Measurements from ENCODE around the gene TAS2R40. TPM values are rescaled to one million over a fixed set of nuclear protein-coding genes. Genes with fewer than 3 reads are reported as not detected.

The TAS2R40 gene
- total RNA-seq, 1 donor, result not detected

GRCh38 chr7:143247372-143247771 is 25.5 kb downstream of the TAS2R40 start:
- Histone ChIP-seq H4K20me1 (ENCODE audit: insufficient read depth, low read length) (no peaks in the 10 kb centered on the region), H3K4me1 (ENCODE audit: insufficient read depth, low read length) (peaks cover 5% of the 10 kb centered on the region), H3K36me3 (ENCODE audit: insufficient read depth, low read length) (no peaks in the 10 kb centered on the region), H3K79me2 (ENCODE audit: insufficient read depth, low read length) (no peaks in the 10 kb centered on the region), H3K27ac (ENCODE audit: low read depth, low read length) (no peak overlapping the region), H3K9me3 (ENCODE audit: low read depth, low read length) (no peaks in the 10 kb centered on the region), H3K4me3 (ENCODE audit: insufficient read depth, low read length) (no peak overlapping the region), H3K27me3 (ENCODE audit: insufficient read depth, low read length) (peaks cover 5% of the 10 kb centered on the region), H3K4me2 (ENCODE audit: insufficient read depth, low read length) (no peak overlapping the region), H2AFZ (ENCODE audit: low read length) (no peak overlapping the region)
- no peak for DNase-seq (ENCODE audit: insufficient read length, low spot score, missing footprints)
- no peak for TF ChIP-seq CTCF (IDR thresholded peaks at IDR 0.05; ENCODE audit: extremely low read depth, low read depth, low read length)

GRCh38 chr7:143248761-143249354 is 27.0 kb downstream of the TAS2R40 start:
- H3K4me3 ChIP-seq (ENCODE audit: insufficient read depth, low read length), result no peak overlapping the region
- H3K27ac ChIP-seq (ENCODE audit: low read depth, low read length), result no peak overlapping the region
- no peak for DNase-seq (ENCODE audit: insufficient read length, low spot score, missing footprints)
- no peak for TF ChIP-seq CTCF (IDR thresholded peaks at IDR 0.05; ENCODE audit: extremely low read depth, low read depth, low read length)
- no peak overlapping the region for H2AFZ ChIP-seq (ENCODE audit: low read length)
- no peaks in the 10 kb centered on the region for H3K79me2 ChIP-seq (ENCODE audit: insufficient read depth, low read length)
- no peaks in the 10 kb centered on the region for H3K9me3 ChIP-seq (ENCODE audit: low read depth, low read length)
- peaks cover 5% of the 10 kb centered on the region for H3K27me3 ChIP-seq (ENCODE audit: insufficient read depth, low read length)
- H3K4me2 ChIP-seq (ENCODE audit: insufficient read depth, low read length), result no peak overlapping the region
- no peaks in the 10 kb centered on the region for H3K36me3 ChIP-seq (ENCODE audit: insufficient read depth, low read length)
- peaks cover 5% of the 10 kb centered on the region for H3K4me1 ChIP-seq (ENCODE audit: insufficient read depth, low read length)
- no peaks in the 10 kb centered on the region for H4K20me1 ChIP-seq (ENCODE audit: insufficient read depth, low read length)

- H3K36me3 ChIP-seq (ENCODE audit: insufficient read depth, low read length), result no peaks in the 10 kb centered on the region
- peaks cover 5% of the 10 kb centered on the region for H3K27me3 ChIP-seq (ENCODE audit: insufficient read depth, low read length)
- TF ChIP-seq CTCF (IDR thresholded peaks at IDR 0.05; ENCODE audit: extremely low read depth, low read depth, low read length), result no peak
- no peaks in the 10 kb centered on the region for H3K79me2 ChIP-seq (ENCODE audit: insufficient read depth, low read length)
- H3K4me3 ChIP-seq (ENCODE audit: insufficient read depth, low read length), result no peak overlapping the region
- H3K4me2 ChIP-seq (ENCODE audit: insufficient read depth, low read length), result no peak overlapping the region
- H3K27ac ChIP-seq (ENCODE audit: low read depth, low read length), result no peak overlapping the region
- H2AFZ ChIP-seq (ENCODE audit: low read length), result no peak overlapping the region
- H4K20me1 ChIP-seq (ENCODE audit: insufficient read depth, low read length), result no peaks in the 10 kb centered on the region
- no peaks in the 10 kb centered on the region for H3K9me3 ChIP-seq (ENCODE audit: low read depth, low read length)
- DNase-seq (ENCODE audit: insufficient read length, low spot score, missing footprints), result no peak
- H3K4me1 ChIP-seq (ENCODE audit: insufficient read depth, low read length), result peaks cover 2% of the 10 kb centered on the region
These were observed 28.4 kb downstream of the TAS2R40 start for GRCh38 chr7:143250199-143250598.

- DNase-seq (ENCODE audit: insufficient read length, low spot score, missing footprints), result no peak
- H3K9me3 ChIP-seq (ENCODE audit: low read depth, low read length), result no peaks in the 10 kb centered on the region
- H3K36me3 ChIP-seq (ENCODE audit: insufficient read depth, low read length), result no peaks in the 10 kb centered on the region
- no peak for TF ChIP-seq CTCF (IDR thresholded peaks at IDR 0.05; ENCODE audit: extremely low read depth, low read depth, low read length)
- no peak overlapping the region for H3K4me2 ChIP-seq (ENCODE audit: insufficient read depth, low read length)
- no peaks in the 10 kb centered on the region for H3K4me1 ChIP-seq (ENCODE audit: insufficient read depth, low read length)
- no peaks in the 10 kb centered on the region for H3K79me2 ChIP-seq (ENCODE audit: insufficient read depth, low read length)
- H2AFZ ChIP-seq (ENCODE audit: low read length), result no peak overlapping the region
- no peak overlapping the region for H3K27ac ChIP-seq (ENCODE audit: low read depth, low read length)
- H3K27me3 ChIP-seq (ENCODE audit: insufficient read depth, low read length), result peaks cover 5% of the 10 kb centered on the region
- no peaks in the 10 kb centered on the region for H4K20me1 ChIP-seq (ENCODE audit: insufficient read depth, low read length)
- no peak overlapping the region for H3K4me3 ChIP-seq (ENCODE audit: insufficient read depth, low read length)
These were observed 29.0 kb downstream of the TAS2R40 start for GRCh38 chr7:143250822-143251221.

All from osteoblast (primary cell).